Stimulated activated CD8-positive, alpha-beta memory T cell treated with anti-CD3 and anti-CD28 coated beads, Interleukin-15, amount 100 ng/mL, for 1 hour (primary cell): ENCODE measurements around the gene C17orf75.
"Not testable (repeated sequence)": the region's sequence is repeated elsewhere in the genome, so short reads cannot be mapped to it uniquely, and the experiment has no call there.

Experiments used
- DNase-seq: peaks from one replicate; pipeline ENCODE4 v3.0.0-alpha.2; 2020; ENCODE audit warnings: low read depth

The C17orf75 gene

DNA sequence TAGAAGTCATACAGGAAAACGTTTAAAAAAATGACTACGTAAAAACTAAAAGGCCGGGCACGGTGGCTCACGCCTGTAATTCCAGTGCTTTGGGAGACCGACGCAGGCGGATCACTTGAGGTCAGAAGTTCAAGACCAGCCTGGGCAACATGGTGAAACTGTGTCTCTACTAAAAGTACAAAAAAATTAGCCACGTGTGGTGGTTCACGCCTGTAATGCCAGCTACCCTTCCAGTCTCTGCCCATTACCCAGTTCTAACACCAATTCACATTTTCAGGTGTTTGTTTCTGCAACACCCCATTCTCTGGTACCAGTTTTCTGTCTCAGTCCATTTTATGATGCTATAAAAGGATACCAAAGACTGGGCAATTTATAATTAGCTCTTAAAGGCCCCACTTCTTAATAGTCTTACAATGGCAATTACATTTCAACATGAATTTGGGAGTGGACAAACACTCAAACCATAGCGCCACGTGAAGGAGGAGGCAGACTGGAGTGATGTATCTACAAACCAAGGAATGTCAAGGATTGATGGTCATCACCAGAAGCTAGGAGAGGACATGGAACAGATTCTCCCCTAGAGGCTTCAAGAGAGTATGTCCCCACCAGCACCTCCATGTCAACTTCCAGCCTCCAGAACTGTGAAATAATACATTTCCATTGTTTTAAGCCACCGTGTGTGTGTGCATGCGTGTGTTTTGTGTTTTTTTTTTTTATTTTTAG, 791 bp upstream of the C17orf75 start:
- no peak for DNase-seq

DNA sequence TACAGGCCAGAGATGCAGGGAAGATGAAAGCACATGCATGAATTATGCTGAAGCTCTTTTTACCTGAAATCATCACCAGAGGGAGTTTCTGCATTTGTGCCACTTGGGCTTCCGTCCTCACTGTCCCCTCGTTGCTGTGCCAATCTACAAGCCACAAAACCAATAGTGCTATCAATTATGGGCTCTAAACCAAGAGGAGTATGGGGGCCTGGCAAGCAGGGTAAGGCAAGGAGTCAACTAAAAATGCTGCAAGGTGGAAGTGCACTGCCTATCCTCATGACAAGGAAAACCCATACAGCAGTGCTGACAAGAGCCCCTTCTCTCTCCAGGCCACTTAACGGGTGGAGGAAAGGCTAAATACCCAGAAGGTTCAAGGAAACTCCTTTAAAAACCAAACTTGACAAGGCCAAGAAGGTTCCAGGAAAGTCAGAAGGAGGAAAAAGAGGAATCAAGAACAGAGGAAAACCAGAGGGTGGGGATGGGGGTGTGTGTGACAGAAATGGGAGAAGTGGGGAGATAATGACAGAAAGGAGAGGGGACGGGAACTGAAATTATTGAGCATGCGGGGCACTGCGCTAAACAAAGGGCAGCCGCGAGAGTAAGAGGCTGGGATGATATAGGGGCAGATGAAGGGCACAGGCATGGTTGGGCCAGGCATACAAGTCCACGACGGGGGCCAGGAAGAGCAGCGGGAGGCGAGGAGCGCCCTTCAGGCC, 674 bp downstream of the C17orf75 start:
- peak; percentile 26 for DNase-seq

GRCh38 chr17:32335687-32336086, 6.3 kb downstream of the C17orf75 start:
- DNase-seq, result no peak

DNA sequence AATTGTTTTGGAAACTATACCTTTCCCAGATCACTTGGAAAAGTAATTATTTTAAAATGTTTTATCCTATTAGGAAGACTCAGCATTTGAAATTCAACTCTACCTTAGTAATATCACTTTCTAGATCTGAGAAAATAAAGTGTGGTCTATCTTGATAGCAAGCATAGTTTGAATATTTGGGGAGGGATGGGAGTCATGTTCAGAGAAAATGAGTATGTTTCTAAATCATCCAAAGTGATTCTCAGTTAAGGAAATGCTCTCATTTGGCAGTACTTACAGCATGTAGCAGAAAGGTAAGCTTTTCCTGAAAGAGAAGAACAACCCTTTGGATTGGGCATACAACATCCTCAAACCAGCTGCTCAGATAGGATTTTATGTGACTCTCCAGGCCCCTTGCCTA, 6.9 kb downstream of the C17orf75 start:
- DNase-seq, result no peak

DNA sequence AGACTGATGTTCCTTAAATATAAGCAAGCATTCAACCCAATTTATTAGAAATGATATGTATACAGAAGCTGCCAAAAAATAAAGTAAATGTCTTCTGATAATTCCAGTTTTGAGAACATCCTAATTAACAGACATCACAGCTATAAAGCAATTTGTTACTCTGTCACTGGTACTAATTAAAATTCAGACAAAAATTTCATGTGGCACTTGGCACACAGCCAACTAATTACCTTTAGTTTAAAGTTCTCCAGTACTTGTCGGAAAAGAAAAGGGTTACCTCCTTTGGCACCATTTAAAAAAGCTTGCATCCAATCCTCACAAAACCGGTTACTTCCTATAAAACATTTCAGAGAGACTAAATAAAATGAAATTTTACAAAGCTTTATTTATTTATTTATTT, 8.8 kb downstream of the C17orf75 start:
- no peak for DNase-seq

- no peak for DNase-seq
Measured at GRCh38 chr17:32331243-32332040, 10.5 kb downstream of the C17orf75 start.

DNA sequence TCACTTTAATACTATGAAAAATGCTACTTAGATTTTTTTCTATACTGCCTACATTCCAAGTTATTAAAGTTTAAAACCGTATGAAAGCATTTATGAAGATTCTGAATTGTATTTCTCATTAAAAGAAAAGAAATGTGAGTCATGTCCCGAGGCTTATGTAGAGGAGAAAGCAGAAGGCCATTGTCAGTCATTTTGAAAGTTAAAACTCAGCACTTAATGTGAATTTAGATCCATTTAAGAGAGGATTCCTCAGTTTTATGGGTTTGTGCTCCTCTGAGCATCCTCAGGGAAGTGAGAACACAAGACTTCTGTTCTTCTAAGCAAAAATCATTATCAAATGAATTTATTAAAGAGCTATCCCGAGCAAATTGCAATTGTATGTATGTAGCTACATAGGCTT, 11.8 kb downstream of the C17orf75 start:
- DNase-seq, result no peak

GRCh38 chr17:32327911-32328310, 14.1 kb downstream of the C17orf75 start:
- no peak for DNase-seq

GRCh38 chr17:32323811-32324491, 18.0 kb downstream of the C17orf75 start:
- DNase-seq, result no peak

DNA sequence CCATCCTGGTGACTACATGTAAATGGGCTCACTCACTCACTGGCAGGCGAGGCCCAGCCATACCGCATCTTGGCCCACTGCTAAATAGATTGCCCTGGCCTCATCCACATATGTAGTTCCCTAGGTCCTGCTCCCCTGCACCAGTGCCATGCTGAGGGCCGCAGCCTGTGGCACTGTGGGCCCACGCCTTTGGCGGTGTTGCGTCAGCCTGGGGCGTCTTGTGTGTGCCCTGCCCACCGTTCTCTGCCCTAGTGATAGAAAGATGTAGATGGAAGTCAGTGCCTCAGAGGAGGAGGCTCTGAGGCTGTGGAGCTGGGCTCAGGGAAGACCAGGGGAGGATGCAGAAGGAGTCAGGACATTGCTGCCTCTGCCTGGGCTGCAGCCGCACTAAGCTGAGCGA, 18.9 kb downstream of the C17orf75 start:
- DNase-seq, result no peak

DNA sequence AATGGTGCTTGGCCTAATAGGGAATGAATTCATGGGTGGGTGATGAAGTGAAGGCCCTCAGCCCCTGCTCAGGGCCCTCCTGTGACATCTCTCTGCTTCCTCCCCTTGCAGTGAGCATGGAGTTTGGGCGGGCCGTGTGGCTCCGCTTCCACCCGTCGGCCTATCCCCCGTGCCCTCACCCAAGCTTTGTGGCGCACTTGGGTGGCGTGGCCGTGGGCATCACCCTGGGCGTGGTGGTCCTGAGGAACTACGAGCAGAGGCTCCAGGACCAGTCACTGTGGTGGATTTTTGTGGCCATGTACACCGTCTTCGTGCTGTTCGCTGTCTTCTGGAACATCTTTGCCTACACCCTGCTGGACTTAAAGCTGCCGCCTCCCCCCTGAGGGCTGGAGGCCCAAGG, 21.1 kb downstream of the C17orf75 start:
- no peak for DNase-seq

DNA sequence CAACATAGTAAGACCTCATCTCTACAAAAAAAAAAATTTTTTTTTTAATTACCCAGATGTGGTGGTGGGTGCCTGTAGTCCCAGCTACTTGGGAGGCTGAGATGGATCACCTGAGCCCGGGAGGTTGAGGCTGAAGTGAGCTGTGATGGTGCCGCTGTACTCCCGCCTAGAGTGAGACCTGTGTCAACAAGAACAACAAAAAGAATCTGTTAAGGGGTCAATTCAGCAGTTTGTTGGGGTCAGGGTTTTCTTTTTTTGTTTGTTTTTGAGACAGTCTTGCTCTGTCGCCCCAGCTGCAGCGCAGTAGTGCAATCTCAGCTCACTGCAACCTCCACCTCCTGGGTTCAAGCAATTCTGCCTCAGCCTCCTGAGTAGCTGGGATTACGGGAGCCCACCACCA, 21.9 kb downstream of the C17orf75 start:
- not testable (repeated sequence) for DNase-seq

DNA sequence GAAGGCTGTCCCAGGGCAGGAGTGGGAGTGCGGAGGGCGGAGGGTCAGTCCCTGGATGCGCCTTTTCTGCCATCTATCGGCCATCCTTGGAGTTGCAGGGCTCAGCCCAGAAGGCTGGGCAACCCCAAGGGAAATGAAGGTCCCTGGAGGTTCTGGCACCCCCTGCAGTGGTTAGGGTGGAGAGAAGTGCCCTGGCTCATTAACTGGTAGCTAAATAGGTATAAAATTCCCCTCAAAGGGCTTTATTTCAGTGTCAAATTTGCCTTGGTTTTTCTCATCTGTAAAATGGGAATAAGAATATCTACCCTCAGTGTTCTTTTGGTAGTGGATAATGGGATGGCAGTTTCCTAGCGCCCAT, 22.4 kb downstream of the C17orf75 start:
- DNase-seq, result peak; percentile 64

DNA sequence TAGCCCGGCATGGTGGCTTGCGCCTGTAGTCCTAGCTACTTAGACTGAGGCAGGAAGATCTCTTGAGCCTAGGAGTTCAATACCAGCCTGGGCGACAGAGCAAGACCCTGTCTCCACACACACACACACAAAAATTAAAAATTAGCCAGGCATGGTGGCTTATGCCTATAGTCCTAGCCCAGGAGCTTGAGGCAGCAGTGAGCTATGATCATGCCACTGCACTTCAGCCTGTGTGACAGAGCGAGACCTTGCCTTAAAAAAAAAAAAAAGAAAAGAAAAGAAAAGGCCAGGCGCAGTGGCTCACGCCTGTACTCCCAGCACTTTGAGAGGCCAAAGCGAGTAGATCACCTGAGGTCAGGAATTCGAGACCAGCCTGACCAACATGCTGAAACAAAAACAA, 23.9 kb downstream of the C17orf75 start:
- DNase-seq, result no peak

DNA sequence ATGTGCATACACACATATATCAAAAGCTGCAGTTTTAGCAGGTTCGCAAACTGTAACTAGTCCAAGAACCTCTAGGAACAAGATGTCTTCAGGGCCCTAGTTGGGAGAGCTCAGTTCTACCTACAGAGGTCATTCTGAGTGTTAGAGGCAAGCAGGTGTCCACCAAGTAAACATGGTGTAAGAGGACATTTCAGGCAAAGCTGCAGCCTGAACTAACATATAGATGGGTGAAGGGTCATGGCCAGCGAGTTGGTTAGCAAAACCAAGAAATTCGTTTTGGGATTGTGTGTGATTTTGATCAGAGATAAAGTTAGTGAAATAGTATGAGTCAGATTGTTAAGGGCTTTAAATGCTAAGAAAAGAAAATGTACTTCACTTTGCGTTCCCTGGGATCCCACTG, 24.6 kb downstream of the C17orf75 start:
- no peak for DNase-seq

GRCh38 chr17:32316653-32317052, 25.3 kb downstream of the C17orf75 start:
- DNase-seq, result not testable (repeated sequence)

DNA sequence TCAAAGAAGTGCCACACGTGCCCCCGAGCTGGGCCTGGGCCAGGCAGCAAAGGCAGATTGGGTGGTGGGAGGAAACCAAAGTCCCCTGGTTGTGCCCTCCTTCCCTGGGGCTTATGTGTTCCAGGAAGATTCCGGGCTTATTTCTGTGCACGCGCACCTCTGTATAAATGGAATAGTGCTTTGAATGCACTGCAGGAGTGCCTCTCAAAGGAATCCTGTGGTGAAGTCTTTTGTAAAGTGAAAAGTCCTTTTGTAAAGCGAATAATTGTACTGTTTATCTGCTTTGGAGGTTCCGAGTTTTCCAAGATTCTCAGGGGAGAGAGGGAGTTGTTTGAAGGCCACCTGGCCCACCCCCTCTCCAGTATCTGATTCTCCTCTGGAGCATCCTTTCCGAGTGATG, 26.8 kb downstream of the C17orf75 start:
- no peak for DNase-seq

DNA sequence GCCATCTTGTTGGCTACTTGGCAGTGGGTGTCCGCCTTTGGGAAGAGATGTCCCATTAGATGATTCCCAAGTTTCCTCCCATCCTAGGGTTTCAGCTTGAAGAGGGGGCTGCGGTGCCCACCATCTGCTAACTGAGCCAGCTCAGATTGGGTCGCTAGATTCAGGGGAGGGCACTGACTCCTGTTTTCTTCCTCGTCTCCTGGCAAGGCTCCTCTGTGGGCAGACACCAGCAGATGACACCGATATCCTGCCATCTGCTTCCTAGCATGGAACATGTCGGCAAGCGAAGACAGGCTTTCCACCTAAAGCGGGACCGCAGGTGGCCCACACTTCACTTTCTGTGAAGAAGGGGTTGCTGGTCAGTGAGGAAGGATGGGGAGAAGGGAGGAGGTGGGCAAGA, 27.3 kb downstream of the C17orf75 start:
- no peak for DNase-seq

DNA sequence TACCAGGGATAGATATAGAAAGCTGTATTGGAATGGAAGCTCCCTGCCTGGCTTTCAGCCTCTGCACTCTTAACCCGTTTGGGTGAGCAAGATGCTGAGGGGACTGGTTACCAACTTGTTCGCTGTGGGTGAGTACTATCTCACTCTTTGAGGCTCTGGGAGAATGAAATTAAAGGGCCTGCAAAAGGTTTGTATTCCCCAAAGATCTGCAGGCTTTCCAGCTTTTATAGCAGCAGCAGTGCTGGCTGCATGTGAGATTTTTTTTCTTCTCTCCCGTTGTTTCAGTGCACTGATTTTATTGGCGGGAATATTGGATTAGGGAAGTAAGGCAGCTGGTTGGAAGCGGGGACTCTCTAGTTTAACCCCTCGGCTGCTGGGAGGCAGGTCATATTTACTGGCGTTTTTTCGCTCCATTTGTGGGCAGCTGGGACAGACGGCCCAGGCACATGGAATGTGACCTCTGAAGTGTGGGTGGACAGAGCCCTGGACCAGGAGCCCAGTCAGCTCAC, 30.9 kb downstream of the C17orf75 start:
- DNase-seq, result no peak

DNA sequence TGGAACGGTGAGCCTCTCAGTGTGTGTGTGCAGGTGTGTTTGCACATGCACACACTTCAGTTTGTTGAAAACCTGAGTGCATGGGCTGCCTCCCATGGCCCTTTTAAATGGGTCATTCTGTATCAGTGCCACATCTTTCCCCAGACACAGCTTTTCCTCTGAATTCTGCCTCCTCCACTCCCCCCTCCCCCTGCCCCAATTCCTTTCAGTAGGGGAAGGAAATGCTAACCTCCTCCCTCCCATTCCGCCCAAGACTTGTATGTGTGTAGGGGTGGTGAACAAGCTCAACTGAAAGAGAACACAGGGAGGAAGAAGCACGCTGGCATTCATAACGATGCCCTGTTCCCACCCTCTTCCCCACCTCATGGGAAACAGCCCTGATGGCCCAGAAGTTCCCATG, 34.3 kb downstream of the C17orf75 start:
- no peak for DNase-seq

DNA sequence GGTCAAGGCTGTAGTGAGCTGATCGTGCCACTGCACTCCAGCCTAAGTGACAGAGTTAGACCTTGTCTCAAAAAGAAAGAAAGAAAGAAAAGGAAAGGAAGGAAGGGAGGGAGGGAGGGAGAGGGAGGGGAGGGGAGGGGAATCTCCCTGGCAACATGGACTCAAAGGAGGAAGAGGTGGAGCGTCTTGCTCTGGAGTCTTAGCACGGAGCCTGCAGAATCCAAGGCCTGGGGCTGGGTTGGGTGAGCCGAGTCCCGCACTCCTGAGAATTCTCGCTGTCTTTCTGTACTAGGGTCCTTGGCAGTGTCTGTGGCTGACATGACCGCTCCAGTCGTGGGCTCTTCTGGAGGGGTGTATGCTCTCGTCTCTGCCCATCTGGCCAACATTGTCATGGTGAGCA, 36.9 kb downstream of the C17orf75 start:
- no peak for DNase-seq

DNA sequence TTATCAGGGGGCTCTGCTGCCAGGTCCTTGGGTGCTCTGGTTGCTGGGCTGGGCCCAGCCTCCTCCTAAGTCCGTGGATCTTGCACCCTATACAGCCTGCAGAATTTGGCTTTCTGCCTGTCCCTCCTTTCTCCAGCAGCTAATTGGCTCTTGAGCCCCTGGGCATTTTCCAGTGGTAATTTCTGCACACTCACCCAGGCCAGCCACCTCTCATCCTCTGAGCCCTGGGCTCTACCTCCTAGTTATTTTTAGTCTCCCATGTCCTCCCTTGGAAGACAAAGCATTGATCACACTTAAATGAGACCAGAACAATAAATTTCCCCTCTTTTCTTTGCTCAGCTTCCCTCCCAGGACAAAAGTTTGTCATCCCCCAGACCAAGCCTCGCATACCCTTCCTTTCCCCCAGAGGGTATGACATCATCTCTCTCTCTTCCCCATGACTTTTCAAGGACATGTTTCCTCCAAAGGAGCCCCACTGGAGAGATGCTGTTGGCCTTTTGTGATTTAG, 38.1 kb downstream of the C17orf75 start:
- DNase-seq, result no peak
